Measurements from ENCODE around the gene RNF31. TPM values are rescaled to one million over a fixed set of nuclear protein-coding genes. Genes with fewer than 3 reads are reported as not detected.

Gene RNF31
- total and polyA plus RNA-seq, 2 donors (not counting 3 experiments of a cell fraction or from before 2014, with no cell fraction given): 32.3 to 69.7 TPM

GRCh38 chr14:24151404-24152080, 4.2 kb downstream of the RNF31 start:
- Histone ChIP-seq H3K4me1 (ENCODE audit: control insufficient read depth, extremely low read depth, insufficient read depth, low read length) (peaks cover 7% of the 10 kb centered on the region), H3K4me3 (replicated peaks in 1 of 3; ENCODE audit: insufficient read depth in 1 of 3, low read depth in 1 of 3, low read length in 3 of 3) (no peak overlapping the region), H3K27me3 (ENCODE audit: control insufficient read depth in 2 of 2, insufficient read depth in 2 of 2, low read length in 2 of 2) (no peaks in the 10 kb centered on the region), H3K36me3 (ENCODE audit: control insufficient read depth in 2 of 2, extremely low read depth in 1 of 2, insufficient read depth in 2 of 2, low read length in 2 of 2) (peaks cover 14 to 35% of the 10 kb centered on the region in 2 experiments), H3K9ac (replicated peaks; ENCODE audit: extremely low read depth, insufficient read depth, low read length) (no peak overlapping the region), H3K79me2 (ENCODE audit: control insufficient read depth, insufficient read depth, low read length) (peaks cover 15% of the 10 kb centered on the region), H3K9me3 (replicated peaks; ENCODE audit: control insufficient read depth, insufficient read depth, low read length) (no peaks in the 10 kb centered on the region), H4K20me1 (replicated peaks; ENCODE audit: control insufficient read depth, extremely low read depth, insufficient read depth, low read length) (no peaks in the 10 kb centered on the region), H3K4me2 (ENCODE audit: insufficient read depth, low read length) (no peak overlapping the region), H3K9me1 (replicated peaks; ENCODE audit: control insufficient read depth, extremely low read depth, insufficient read depth, low read length) (no peaks in the 10 kb centered on the region), H2AFZ (ENCODE audit: low read depth, low read length) (no peak overlapping the region), H3K27ac (ENCODE audit: insufficient read depth, low read depth, low read length) (no peak overlapping the region)
- DNase-seq (ENCODE audit: low read depth, low spot score) (no peak), FAIRE-seq (no peak)
- POLR2A ChIA-PET: no interaction called here
- CTCF ChIA-PET: interaction anchor here (7.8 kb wide), 1 partner anchor 9 kb away, joined by 63 read pairs; the partner anchor contains the start of gene IRF9
- TF ChIP-seq MYC (IDR thresholded peaks at IDR 0.05; ENCODE audit: low read depth, low read length) (no peak), JUN (IDR thresholded peaks at IDR 0.05; ENCODE audit: borderline replicate concordance, insufficient read depth, insufficient read length, low read depth) (no peak), GATA2 (IDR thresholded peaks at IDR 0.05; ENCODE audit: insufficient read depth, insufficient read length, low read depth, low read length) (no peak), FOS (IDR thresholded peaks at IDR 0.05; ENCODE audit: borderline replicate concordance, insufficient read depth, low read length) (no peak), POLR2AphosphoS5 (IDR thresholded peaks at IDR 0.05; ENCODE audit: insufficient read depth, low read depth, low read length) (no peak), POLR2A (IDR thresholded peaks at IDR 0.05; ENCODE audit: low read depth, low read length) (no peak), MAX (IDR thresholded peaks at IDR 0.05; ENCODE audit: insufficient read depth, insufficient read length) (no peak), CTCF (IDR thresholded peaks at IDR 0.05; ENCODE audit: extremely low read depth in 1 of 2, insufficient read depth in 1 of 2, low read depth in 1 of 2, low read length in 2 of 2) (no peak), EZH2 (IDR thresholded peaks at IDR 0.05; ENCODE audit: borderline replicate concordance, low read depth, low read length, severe bottlenecking) (no peak)
- intact Hi-C loops (cut with micrococcal nuclease): no loop called here
- dilution Hi-C loops (cut with MboI; ENCODE audit: extremely low pct_ligation_motif_present, low sequenced_read_pairs): no loop called here
- BruUV-seq (replicated peaks): no TSS peak
